Right forelimb (tissue), 1 donor: Measurements from ENCODE around the gene NXNL2.
A peak's percentile ranks its signal among the peaks of the same experiment; 100 is the strongest.

Experiments
- DNase-seq: peaks from one replicate; pipeline ENCODE4 v3.0.0-alpha.2; 2018

NXNL2 gene

DNA sequence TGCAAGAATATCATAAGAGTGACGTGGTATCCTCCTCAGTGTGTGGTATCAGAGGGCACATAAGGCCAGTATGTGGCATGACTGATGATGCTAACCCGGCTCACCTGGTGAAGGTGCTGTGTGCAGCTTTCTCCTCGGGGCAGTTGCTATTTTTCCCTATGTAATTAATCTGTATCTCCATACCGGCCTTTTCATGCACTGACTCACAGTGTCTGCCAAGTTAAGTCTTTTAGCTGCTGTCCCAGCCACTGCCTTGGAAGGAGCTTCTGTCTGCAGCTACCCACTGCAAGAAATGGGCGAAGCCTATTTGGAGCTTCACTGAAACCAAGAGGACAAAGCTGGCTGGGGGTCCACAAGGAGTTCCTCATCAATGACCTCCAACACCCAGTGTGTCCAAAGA, 46.0 kb downstream of the NXNL2 start:
- no peak for DNase-seq

DNA sequence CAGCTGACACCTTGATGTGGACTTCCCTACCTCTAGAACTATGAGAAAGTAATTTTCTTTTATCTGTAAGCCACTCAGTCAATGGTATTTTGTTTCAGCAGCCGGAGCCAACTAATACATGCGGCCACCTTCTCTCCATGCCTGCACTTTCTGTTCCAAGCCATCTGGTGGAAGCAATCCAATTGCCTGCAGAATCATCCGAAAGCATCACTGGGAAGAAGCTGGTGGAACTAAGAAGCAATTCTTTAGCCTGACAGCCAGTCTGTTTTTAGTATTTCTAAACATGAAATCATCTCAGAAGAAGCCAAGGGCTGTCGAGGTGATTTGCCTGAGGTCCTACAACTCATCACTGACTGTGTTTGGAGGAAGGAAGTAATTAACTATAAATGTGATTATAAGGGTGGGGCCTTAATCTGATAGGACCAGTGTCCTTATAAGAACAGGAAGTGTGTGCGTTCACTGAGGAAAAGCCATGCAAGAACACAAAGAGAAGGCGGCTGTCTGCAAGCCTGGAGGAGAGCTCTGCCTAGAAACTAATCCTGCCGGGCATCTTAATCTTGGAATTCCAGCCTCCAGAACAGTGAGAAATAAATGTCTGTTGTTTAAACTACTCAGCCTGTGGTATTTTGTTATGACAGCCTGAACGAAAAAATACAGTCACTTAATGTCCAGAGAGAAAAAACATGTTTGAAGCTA, 49.1 kb downstream of the NXNL2 start:
- no peak for DNase-seq

DNA sequence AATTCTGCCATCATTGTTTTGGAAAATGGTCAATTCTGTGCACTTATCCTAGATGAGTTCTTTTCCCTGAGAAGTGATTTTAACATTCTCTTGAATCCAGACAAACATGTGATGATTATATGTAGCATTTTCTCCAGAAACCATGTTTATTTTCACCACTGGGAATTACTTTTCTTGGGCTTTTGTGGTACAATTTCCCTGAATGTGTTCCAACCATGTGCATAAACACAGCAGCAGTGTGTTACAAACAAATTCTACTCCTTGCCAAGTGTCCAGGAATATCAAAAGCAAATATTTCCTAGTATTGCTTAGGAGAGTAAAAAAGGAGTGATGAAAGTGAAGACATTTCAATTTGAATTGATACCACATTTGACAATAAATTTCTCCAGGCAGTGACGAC, 50.4 kb downstream of the NXNL2 start:
- no peak for DNase-seq

DNA sequence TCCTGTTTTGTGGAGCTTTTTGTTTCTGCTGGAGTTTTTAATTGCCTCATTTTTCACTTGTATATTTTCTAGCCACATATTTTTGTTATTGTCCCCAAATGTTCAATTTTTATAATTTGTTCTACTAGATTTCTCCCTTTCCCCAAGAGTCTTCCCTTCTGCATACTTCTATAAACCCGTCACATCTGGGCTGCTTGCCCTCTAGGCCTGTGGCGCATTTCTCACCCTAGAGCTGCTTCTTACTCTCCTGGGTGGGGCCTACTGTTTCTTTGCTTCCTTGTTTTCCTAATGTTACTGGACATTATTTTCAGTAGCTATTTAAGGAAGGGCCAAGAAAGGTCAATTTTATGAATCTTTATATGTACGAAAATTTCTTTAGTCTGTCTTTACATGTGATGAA, 51.5 kb downstream of the NXNL2 start:
- DNase-seq, result no peak

DNA sequence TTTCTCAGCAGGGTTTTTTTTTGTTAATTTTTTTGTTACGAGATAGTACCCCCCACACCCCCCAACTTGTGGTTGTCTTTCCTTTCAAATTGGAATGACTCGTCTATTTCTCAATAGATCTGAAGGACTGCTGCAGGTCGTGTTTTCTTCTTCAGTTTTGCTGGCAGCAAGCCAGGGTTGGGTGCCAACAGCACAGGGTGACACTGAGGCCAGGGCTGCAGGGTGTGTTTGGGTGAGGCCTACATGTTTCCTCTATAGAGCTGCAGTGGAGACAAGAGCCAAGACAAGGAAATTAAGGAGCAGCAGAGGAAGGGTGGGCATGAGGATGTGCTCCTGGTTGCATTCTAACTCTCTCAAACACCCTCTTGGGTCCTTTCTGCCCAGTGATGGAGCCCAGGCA, 52.2 kb downstream of the NXNL2 start:
- DNase-seq, result no peak

DNA sequence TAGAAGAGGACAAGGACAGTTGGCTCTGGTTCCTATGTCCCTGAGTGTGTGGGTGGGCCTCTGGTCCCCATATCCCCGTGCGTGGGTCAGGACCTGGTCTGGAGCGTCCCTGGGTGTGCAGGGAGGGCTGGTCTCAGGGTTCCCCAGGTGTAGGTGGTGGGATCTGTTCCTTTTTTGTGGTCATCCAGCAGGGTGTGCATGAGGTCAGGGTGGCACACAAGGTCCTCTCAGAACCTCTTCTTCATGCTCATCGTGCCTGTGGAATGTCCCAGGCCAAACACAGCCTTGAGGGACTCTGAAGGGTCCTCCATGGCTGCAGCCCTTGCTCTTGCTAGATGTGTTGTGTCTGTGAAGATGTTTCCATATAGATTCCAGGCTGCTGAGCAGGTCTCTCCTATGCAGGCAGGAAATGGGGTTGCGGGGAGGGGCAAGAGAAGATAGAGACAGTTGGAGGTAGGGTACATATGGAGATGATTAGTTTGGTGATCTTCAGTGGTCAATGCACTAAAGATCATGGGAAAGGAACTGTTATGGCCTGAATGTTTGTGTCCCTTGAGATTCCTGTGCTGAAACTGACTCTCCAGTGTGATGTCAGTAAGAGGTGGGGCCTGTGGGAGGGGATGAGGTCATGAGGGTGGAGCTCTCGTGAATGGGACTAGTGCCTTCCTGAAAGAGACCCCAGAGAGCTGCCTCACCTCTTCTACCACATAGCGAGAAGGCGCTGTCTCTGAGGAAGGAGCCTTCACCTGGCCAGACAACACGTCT, 53.1 kb downstream of the NXNL2 start:
- DNase-seq, result no peak

DNA sequence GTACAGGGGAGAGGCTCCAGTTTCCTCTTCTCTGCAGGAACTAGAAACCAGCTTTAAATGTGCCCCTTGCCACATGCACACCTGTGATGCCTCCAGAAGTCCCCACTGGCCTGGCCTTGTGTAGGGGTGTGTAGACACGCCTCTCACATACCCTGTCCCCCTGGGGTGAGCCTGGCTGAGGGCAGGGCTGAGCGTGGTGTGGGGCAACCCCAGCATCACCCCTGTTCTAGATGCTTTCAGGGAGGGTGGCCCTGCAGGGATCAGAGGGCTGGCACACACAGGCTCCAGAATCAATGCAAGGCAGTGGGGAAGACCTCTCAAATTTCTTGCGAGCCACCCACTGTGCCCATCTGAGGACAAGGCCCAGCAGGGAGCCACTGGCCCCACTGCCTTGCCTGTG, 54.7 kb downstream of the NXNL2 start:
- no peak for DNase-seq

DNA sequence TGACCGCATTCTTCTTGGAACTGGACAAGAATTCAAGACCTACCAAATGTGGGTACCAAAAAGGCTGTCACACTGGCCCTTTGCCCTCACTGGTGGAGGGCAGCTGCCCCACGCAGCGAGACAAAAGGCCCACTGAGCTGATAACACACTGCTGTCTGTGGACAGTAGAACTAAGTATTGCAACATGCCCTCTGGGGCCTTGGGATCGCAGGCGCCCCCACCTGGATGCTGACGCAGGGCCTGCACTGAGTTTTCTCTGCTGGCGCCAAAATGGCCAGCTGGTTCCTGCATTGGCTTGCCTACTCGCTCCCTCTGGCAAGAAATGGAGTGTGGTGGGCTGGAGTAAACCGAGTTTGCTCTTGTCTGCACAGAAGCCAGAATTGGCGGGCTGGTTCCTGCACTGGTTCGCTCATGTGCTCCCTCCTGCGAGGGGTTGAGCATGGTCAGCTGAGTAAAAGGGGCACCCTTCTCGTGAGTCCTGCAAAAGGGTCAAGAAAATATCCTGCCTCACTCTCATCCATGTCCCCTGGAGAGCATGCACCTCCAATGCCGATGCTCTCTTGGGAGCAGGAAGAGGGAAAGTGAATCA, 55.7 kb downstream of the NXNL2 start:
- no peak for DNase-seq

DNA sequence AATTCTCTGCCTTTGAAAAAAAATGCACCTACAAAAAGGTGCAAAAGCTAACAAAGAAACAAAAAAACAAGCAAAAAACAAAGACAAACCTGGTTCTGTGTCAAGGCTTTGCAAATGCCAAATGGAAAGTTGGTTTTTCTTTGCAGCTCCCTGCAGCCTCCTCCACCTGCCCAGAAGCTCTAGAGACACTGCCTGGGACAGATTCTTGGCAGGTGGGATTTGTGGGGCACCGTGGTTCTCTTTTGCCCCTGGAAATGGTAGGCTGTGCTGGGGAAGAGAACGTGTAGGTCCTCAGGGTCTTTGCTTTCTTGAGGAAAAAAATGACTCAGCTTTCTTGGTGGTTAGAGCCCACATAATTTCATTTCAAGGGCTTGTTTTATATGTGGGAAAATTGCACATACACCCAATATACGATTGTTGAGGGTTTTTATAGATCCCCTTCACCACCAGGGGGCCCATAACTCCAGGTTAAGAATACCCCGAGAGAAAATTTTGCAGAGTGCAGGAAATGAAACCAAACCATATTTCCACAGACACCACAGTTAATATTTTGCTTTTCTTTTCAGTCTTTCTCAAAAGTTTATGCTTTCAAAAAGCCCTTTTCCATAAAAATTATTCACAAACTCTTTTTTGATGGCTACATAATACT, 58.7 kb downstream of the NXNL2 start:
- DNase-seq, result peak; percentile 74
